Activated T-cell treated with anti-CD3 and anti-CD28 coated beads for 24 hours (primary cell): ENCODE results near the gene FBXO42.
"Not testable (repeated sequence)": the region's sequence is repeated elsewhere in the genome, so short reads cannot be mapped to it uniquely, and the experiment has no call there.

ENCODE experiments used
- DNase-seq: peaks from one replicate; pipeline ENCODE4 v3.0.0-alpha.2; 2020; ENCODE audit warnings: low read depth

FBXO42 gene

GRCh38 chr1:16372535-16373285 is 20.4 kb upstream of the FBXO42 start:
- no peak for DNase-seq

- no peak for DNase-seq
Measured at GRCh38 chr1:16371725-16372124, 19.4 kb upstream of the FBXO42 start.

GRCh38 chr1:16369821-16370220 is 17.5 kb upstream of the FBXO42 start:
- DNase-seq: no peak

- no peak for DNase-seq
Measured at GRCh38 chr1:16367968-16368890, 15.9 kb upstream of the FBXO42 start.

- DNase-seq: peak; percentile 80
Measured at GRCh38 chr1:16367258-16367967, 15.1 kb upstream of the FBXO42 start.

- DNase-seq: peak; percentile 93
Measured at GRCh38 chr1:16366722-16367257, 14.5 kb upstream of the FBXO42 start, which contains the start of gene SZRD1. TSS of gene SZRD1 (plus strand) at chr1:16367242. CDS start at chr1:16367258, 16 bp downstream.

GRCh38 chr1:16365146-16365498 is 12.8 kb upstream of the FBXO42 start:
- not testable (repeated sequence) for DNase-seq

- DNase-seq: no peak
Measured at GRCh38 chr1:16356867-16357266, 4.6 kb upstream of the FBXO42 start.

- DNase-seq: no peak
Measured at GRCh38 chr1:16354619-16355018, 2.3 kb upstream of the FBXO42 start.

GRCh38 chr1:16352842-16353535 is 709 bp upstream of the FBXO42 start:
- DNase-seq: no peak

- DNase-seq: no peak
Measured at GRCh38 chr1:16351456-16351993, 755 bp downstream of the FBXO42 start.

- no peak for DNase-seq
Measured at GRCh38 chr1:16349847-16350406, 2.4 kb downstream of the FBXO42 start.

GRCh38 chr1:16348414-16349182 is 3.7 kb downstream of the FBXO42 start:
- no peak for DNase-seq

- DNase-seq: not testable (repeated sequence)
Measured at GRCh38 chr1:16343276-16343675, 9.0 kb downstream of the FBXO42 start.

GRCh38 chr1:16342331-16343062 is 9.8 kb downstream of the FBXO42 start:
- DNase-seq: no peak

GRCh38 chr1:16340673-16341072 is 11.6 kb downstream of the FBXO42 start:
- no peak for DNase-seq

GRCh38 chr1:16338961-16339360 is 13.3 kb downstream of the FBXO42 start:
- no peak for DNase-seq

GRCh38 chr1:16334655-16335340 is 17.5 kb downstream of the FBXO42 start:
- DNase-seq: no peak
